ENCODE results near the gene LRRC25. TPM values are rescaled to one million over a fixed set of nuclear protein-coding genes. Genes with fewer than 3 reads are reported as not detected.

LRRC25 gene
- total and polyA plus RNA-seq, 9 donors, result 1.4 to 9.2 (median 2.4) TPM

- WGBS, 3 donors, result 88 to 92% (median 90%) methylated on average over 17 of the region's 17 CpGs
- no peak for DNase-seq
Measured at GRCh38 chr19:18348171-18348570, 49.3 kb downstream of the LRRC25 start.

GRCh38 chr19:18346091-18346490, 51.3 kb downstream of the LRRC25 start:
- Histone ChIP-seq H3K27me3 (no peaks in the 10 kb centered on the region), H3K27ac (no peak overlapping the region), H3K9me3 (no peaks in the 10 kb centered on the region), H3K4me3 (no peak overlapping the region), H3K4me1 (ENCODE audit: insufficient read depth) (no peaks in the 10 kb centered on the region), H3K36me3 (no peaks in the 10 kb centered on the region)
- 74 to 76% (median 75%) methylated on average over 8 of the region's 8 CpGs for WGBS, 3 donors
- TF ChIP-seq POLR2A (IDR thresholded peaks at IDR 0.05), result no peak
- TF ChIP-seq EP300 (IDR thresholded peaks at IDR 0.05), result no peak
- TF ChIP-seq CTCF (IDR thresholded peaks at IDR 0.05), result no peak
- no peak for DNase-seq
- intact Hi-C loops (cut with DNase I), result loop anchor here in 2 of 4 donors (5.0 kb wide), 2 partner anchors 46 to 66 kb away; no protein-coding TSS in a partner anchor

More at GRCh38 chr19:18348171-18348570, 49.3 kb downstream of the LRRC25 start:
- H3K27me3 ChIP-seq, result no peaks in the 10 kb centered on the region
- no peak overlapping the region for H3K27ac ChIP-seq
- no peaks in the 10 kb centered on the region for H3K4me1 ChIP-seq (ENCODE audit: insufficient read depth)
- TF ChIP-seq CTCF (IDR thresholded peaks at IDR 0.05) (no peak), POLR2A (IDR thresholded peaks at IDR 0.05) (no peak), EP300 (IDR thresholded peaks at IDR 0.05) (no peak)
- no peak overlapping the region for H3K4me3 ChIP-seq
- no peaks in the 10 kb centered on the region for H3K9me3 ChIP-seq
- H3K36me3 ChIP-seq, result no peaks in the 10 kb centered on the region
- intact Hi-C loops (cut with DNase I), result loop anchor here in 3 of 4 donors (2.0 to 5.0 kb wide), 3 partner anchors 44 to 64 kb away; no protein-coding TSS in a partner anchor

GRCh38 chr19:18345296-18345695, 52.1 kb downstream of the LRRC25 start:
- Histone ChIP-seq H3K4me1 (ENCODE audit: insufficient read depth) (no peaks in the 10 kb centered on the region), H3K27me3 (no peaks in the 10 kb centered on the region), H3K4me3 (no peak overlapping the region), H3K9me3 (no peaks in the 10 kb centered on the region), H3K27ac (no peak overlapping the region), H3K36me3 (no peaks in the 10 kb centered on the region)
- intact Hi-C loops (cut with DNase I), result loop anchor here in 2 of 4 donors (5.0 kb wide), 2 partner anchors 47 to 67 kb away; no protein-coding TSS in a partner anchor
- 92 to 95% (median 95%) methylated on average over 6 of the region's 6 CpGs for WGBS, 3 donors
- no peak for TF ChIP-seq POLR2A (IDR thresholded peaks at IDR 0.05)
- TF ChIP-seq CTCF (IDR thresholded peaks at IDR 0.05), result no peak
- DNase-seq, result no peak

GRCh38 chr19:18344582-18344950, 52.9 kb downstream of the LRRC25 start:
- WGBS, 3 donors, result 62 to 69% (median 66%) methylated on average over 13 of the region's 13 CpGs
- Histone ChIP-seq H3K9me3 (no peaks in the 10 kb centered on the region), H3K4me3 (no peak overlapping the region), H3K27me3 (no peaks in the 10 kb centered on the region), H3K36me3 (no peaks in the 10 kb centered on the region), H3K4me1 (ENCODE audit: insufficient read depth) (peaks cover 6% of the 10 kb centered on the region), H3K27ac (no peak overlapping the region)
- no peak for TF ChIP-seq CTCF (IDR thresholded peaks at IDR 0.05)
- no peak for TF ChIP-seq POLR2A (IDR thresholded peaks at IDR 0.05)
- TF ChIP-seq EP300 (IDR thresholded peaks at IDR 0.05), result no peak
- intact Hi-C loops (cut with DNase I), result no loop called here
- no peak for DNase-seq
